Rectal smooth muscle tissue (tissue), 1 donor: ENCODE data around the gene FAM169A.
"Not testable (repeated sequence)": the region's sequence is repeated elsewhere in the genome, so short reads cannot be mapped to it uniquely, and the experiment has no call there.

ENCODE experiments used
- H3K27ac ChIP-seq: one replicate; pipeline ENCODE4 v1.7.0; 2013; ENCODE audit warnings: low read depth, low read length, inconsistent platforms
- H3K27me3 ChIP-seq: one replicate; pipeline ENCODE4 v1.7.0; 2013; ENCODE audit warnings: low read length; ENCODE audit not compliant: control insufficient read depth, insufficient read depth
- H3K36me3 ChIP-seq: one replicate; pipeline ENCODE4 v1.7.0; 2013; ENCODE audit warnings: low read length; ENCODE audit not compliant: control insufficient read depth, insufficient read depth
- H3K4me1 ChIP-seq: one replicate; pipeline ENCODE4 v1.7.0; 2013; ENCODE audit warnings: low read length; ENCODE audit not compliant: control insufficient read depth, insufficient read depth
- H3K4me3 ChIP-seq: one replicate; pipeline ENCODE4 v1.7.0; 2013; ENCODE audit warnings: low read length
- H3K9ac ChIP-seq: one replicate; pipeline ENCODE4 v1.7.0; 2013; ENCODE audit warnings: low read length

Gene FAM169A

GRCh38 chr5:74863726-74864125, 2.5 kb downstream of the FAM169A start:
- no peak overlapping the region for H3K27ac ChIP-seq
- H3K36me3 ChIP-seq = no peaks in the 10 kb centered on the region
- no peak overlapping the region for H3K9ac ChIP-seq
- H3K27me3 ChIP-seq = peaks cover 3% of the 10 kb centered on the region
- no peaks in the 10 kb centered on the region for H3K4me1 ChIP-seq
- no peak overlapping the region for H3K4me3 ChIP-seq

- Histone ChIP-seq H3K36me3 (no peaks in the 10 kb centered on the region), H3K27me3 (peaks cover 3% of the 10 kb centered on the region), H3K4me1 (no peaks in the 10 kb centered on the region), H3K27ac (no peak overlapping the region), H3K4me3 (no peak overlapping the region), H3K9ac (no peak overlapping the region)
Measured at GRCh38 chr5:74862221-74862620, 4.0 kb downstream of the FAM169A start.

GRCh38 chr5:74856975-74857374, 9.2 kb downstream of the FAM169A start:
- not testable (repeated sequence) for H3K36me3 ChIP-seq, H3K9ac ChIP-seq, H3K27ac ChIP-seq, H3K4me3 ChIP-seq, H3K27me3 ChIP-seq, H3K4me1 ChIP-seq

GRCh38 chr5:74853256-74853655, 12.9 kb downstream of the FAM169A start:
- Histone ChIP-seq H3K27ac (no peak overlapping the region), H3K4me3 (no peak overlapping the region), H3K36me3 (no peaks in the 10 kb centered on the region), H3K4me1 (no peaks in the 10 kb centered on the region), H3K27me3 (no peaks in the 10 kb centered on the region), H3K9ac (no peak overlapping the region)

- Histone ChIP-seq H3K4me1 (no peaks in the 10 kb centered on the region), H3K27ac (no peak overlapping the region), H3K27me3 (no peaks in the 10 kb centered on the region), H3K36me3 (no peaks in the 10 kb centered on the region), H3K4me3 (no peak overlapping the region), H3K9ac (no peak overlapping the region)
Measured at GRCh38 chr5:74851684-74852353, 14.4 kb downstream of the FAM169A start.

- Histone ChIP-seq H3K36me3 (no peaks in the 10 kb centered on the region), H3K9ac (no peak overlapping the region), H3K4me3 (no peak overlapping the region), H3K27ac (no peak overlapping the region), H3K4me1 (no peaks in the 10 kb centered on the region), H3K27me3 (no peaks in the 10 kb centered on the region)
Measured at GRCh38 chr5:74850789-74851425, 15.3 kb downstream of the FAM169A start.

- Histone ChIP-seq H3K27ac (no peak overlapping the region), H3K9ac (no peak overlapping the region), H3K4me1 (no peaks in the 10 kb centered on the region), H3K27me3 (no peaks in the 10 kb centered on the region), H3K4me3 (no peak overlapping the region), H3K36me3 (no peaks in the 10 kb centered on the region)
Measured at GRCh38 chr5:74850030-74850429, 16.2 kb downstream of the FAM169A start.

- Histone ChIP-seq H3K27ac (no peak overlapping the region), H3K4me1 (no peaks in the 10 kb centered on the region), H3K27me3 (no peaks in the 10 kb centered on the region), H3K36me3 (no peaks in the 10 kb centered on the region), H3K4me3 (no peak overlapping the region), H3K9ac (no peak overlapping the region)
Measured at GRCh38 chr5:74848553-74849025, 17.6 kb downstream of the FAM169A start.

- Histone ChIP-seq H3K4me1 (no peaks in the 10 kb centered on the region), H3K9ac (no peak overlapping the region), H3K4me3 (no peak overlapping the region), H3K27ac (no peak overlapping the region), H3K27me3 (no peaks in the 10 kb centered on the region), H3K36me3 (no peaks in the 10 kb centered on the region)
Measured at GRCh38 chr5:74839229-74839628, 27.0 kb downstream of the FAM169A start.

GRCh38 chr5:74838262-74838661, 27.9 kb downstream of the FAM169A start:
- Histone ChIP-seq H3K9ac (no peak overlapping the region), H3K4me1 (no peaks in the 10 kb centered on the region)

GRCh38 chr5:74837115-74837514, 29.1 kb downstream of the FAM169A start:
- Histone ChIP-seq H3K9ac (no peak overlapping the region), H3K36me3 (no peaks in the 10 kb centered on the region), H3K27ac (no peak overlapping the region)

More at GRCh38 chr5:74838262-74838661, 27.9 kb downstream of the FAM169A start:
- H3K27me3 ChIP-seq = no peaks in the 10 kb centered on the region
- H3K27ac ChIP-seq = no peak overlapping the region
- H3K36me3 ChIP-seq = no peaks in the 10 kb centered on the region
- no peak overlapping the region for H3K4me3 ChIP-seq

GRCh38 chr5:74833537-74834266, 32.5 kb downstream of the FAM169A start:
- no peak overlapping the region for H3K27ac ChIP-seq
- H3K27me3 ChIP-seq = no peaks in the 10 kb centered on the region
- H3K4me1 ChIP-seq = no peaks in the 10 kb centered on the region
- no peaks in the 10 kb centered on the region for H3K36me3 ChIP-seq
- no peak overlapping the region for H3K9ac ChIP-seq
- no peak overlapping the region for H3K4me3 ChIP-seq

More at GRCh38 chr5:74837115-74837514, 29.1 kb downstream of the FAM169A start:
- H3K27me3 ChIP-seq = no peaks in the 10 kb centered on the region
- H3K4me3 ChIP-seq = no peak overlapping the region
- H3K4me1 ChIP-seq = no peaks in the 10 kb centered on the region
